CD14-positive monocyte (primary cell): ENCODE measurements around the gene CYB5A. TPM values are rescaled to one million over a fixed set of nuclear protein-coding genes. Genes with fewer than 3 reads are reported as not detected.
"Not testable (repeated sequence)": the region's sequence is repeated elsewhere in the genome, so short reads cannot be mapped to it uniquely, and the experiment has no call there.

ENCODE experiments used
- DNase-seq, 3 donors: peaks; one replicate each; pipeline ENCODE4 v3.0.0-alpha.2; 2011 to 2022
- H2AFZ ChIP-seq: 2 replicates; pipeline ENCODE4 v1.6.0; 2012; ENCODE audit warnings: mild to moderate bottlenecking, low read depth, low read length, inconsistent platforms; ENCODE audit not compliant: insufficient read depth, poor library complexity, severe bottlenecking
- H3K27ac ChIP-seq, 2 donors: 1 replicate in 1 of 2; 2 replicates in 1 of 2; pipeline ENCODE4 v1.5.1; 2012 to 2013; ENCODE audit warnings: low read length in 2 of 2, control low read depth in 1 of 2, inconsistent platforms in 1 of 2, low read depth in 1 of 2, mild to moderate bottlenecking in 1 of 2
- H3K27me3 ChIP-seq, 2 donors: one replicate each; pipeline versions ENCODE4 v1.6.0 to v1.6.1; 2011 to 2013; ENCODE audit warnings: low read length in 2 of 2; ENCODE audit not compliant: control insufficient read depth in 2 of 2, insufficient read depth in 2 of 2
- H3K36me3 ChIP-seq, 2 donors: replicated peaks in 1 of 2; 1 replicate in 1 of 2; 2 replicates in 1 of 2; pipeline versions ENCODE4 v1.5.1 to v1.6.1; 2012 to 2013; ENCODE audit warnings: low read length in 2 of 2, control low read depth in 1 of 2, inconsistent platforms in 1 of 2, mild to moderate bottlenecking in 1 of 2; ENCODE audit not compliant: insufficient read depth in 2 of 2, control insufficient read depth in 1 of 2
- H3K4me1 ChIP-seq, 2 donors: 1 replicate in 1 of 2; 2 replicates in 1 of 2; pipeline versions ENCODE4 v1.5.1 to v1.6.1; 2012 to 2013; ENCODE audit warnings: low read length in 2 of 2, control low read depth in 1 of 2, inconsistent platforms in 1 of 2, mild to moderate bottlenecking in 1 of 2, moderate library complexity in 1 of 2; ENCODE audit not compliant: insufficient read depth in 2 of 2, control insufficient read depth in 1 of 2
- H3K4me2 ChIP-seq: replicated peaks from 2 replicates; pipeline ENCODE3; 2012; ENCODE audit warnings: low read length, moderate library complexity, mild to moderate bottlenecking; ENCODE audit not compliant: poor library complexity, severe bottlenecking; ENCODE audit errors: extremely low read depth
- H3K4me3 ChIP-seq, 3 experiments: fragments of 200-600 bp in 1 of 3; sonication (generic) in 1 of 3; replicated peaks in 1 of 3; 1 replicate in 2 of 3; 2 replicates in 1 of 3; pipeline ENCODE4 v1.5.1; 2011 to 2013; ENCODE audit warnings: low read length in 3 of 3, mild to moderate bottlenecking in 3 of 3, control low read depth in 2 of 3, low read depth in 2 of 3, inconsistent platforms in 1 of 3, moderate library complexity in 1 of 3
- H3K79me2 ChIP-seq: 2 replicates; pipeline ENCODE4 v1.6.0; 2012; ENCODE audit warnings: mild to moderate bottlenecking, control low read depth, inconsistent platforms, low read length, moderate library complexity; ENCODE audit not compliant: insufficient read depth
- H3K9ac ChIP-seq: 2 replicates; pipeline ENCODE4 v1.6.0; 2017; ENCODE audit warnings: low read length, mild to moderate bottlenecking; ENCODE audit not compliant: insufficient read depth, poor library complexity, severe bottlenecking
- H3K9me3 ChIP-seq, 2 donors: replicated peaks in 1 of 2; 1 replicate in 1 of 2; 2 replicates in 1 of 2; pipeline versions ENCODE4 v1.5.1 to v1.6.1; 2012 to 2013; ENCODE audit warnings: low read length in 2 of 2, control low read depth in 1 of 2; ENCODE audit not compliant: control insufficient read depth in 1 of 2, insufficient read depth in 1 of 2
- H4K20me1 ChIP-seq: 2 replicates; pipeline ENCODE4 v1.6.0; 2012; ENCODE audit warnings: mild to moderate bottlenecking, low read length, control low read depth, moderate library complexity; ENCODE audit not compliant: insufficient read depth
- H3K27ac Mint-ChIP-seq, 7 donors: one replicate each; pipeline ENCODE4 v1.8.0; 2020; ENCODE audit warnings: mild to moderate bottlenecking in 7 of 7, mixed read lengths in 7 of 7, moderate library complexity in 6 of 7, inconsistent platforms in 2 of 7
- H3K27me3 Mint-ChIP-seq, 3 donors: one replicate each; pipeline ENCODE4 v1.8.0; 2021 to 2022; ENCODE audit warnings: low read depth in 3 of 3, mild to moderate bottlenecking in 3 of 3, mixed read lengths in 3 of 3, moderate library complexity in 3 of 3, inconsistent platforms in 1 of 3
- H3K36me3 Mint-ChIP-seq, 2 donors: one replicate each; pipeline ENCODE4 v1.8.0; 2020; ENCODE audit warnings: mixed read lengths in 2 of 2, inconsistent platforms in 1 of 2, mild to moderate bottlenecking in 1 of 2
- H3K4me1 Mint-ChIP-seq: one replicate; pipeline ENCODE4 v1.8.0; 2020; ENCODE audit warnings: mild to moderate bottlenecking, mixed read lengths
- H3K4me3 Mint-ChIP-seq, 2 donors: one replicate each; pipeline ENCODE4 v1.8.0; 2020; ENCODE audit warnings: mild to moderate bottlenecking in 2 of 2, mixed read lengths in 2 of 2, moderate library complexity in 1 of 2
- H3K9me3 Mint-ChIP-seq, 7 donors: one replicate each; pipeline ENCODE4 v1.8.0; 2020 to 2022; ENCODE audit warnings: mixed read lengths in 7 of 7, mild to moderate bottlenecking in 6 of 7, moderate library complexity in 6 of 7, inconsistent platforms in 2 of 7
- WGBS: methylation state at CpG from one replicate; pipeline ENCODE4 v1.1.5; 2013; ENCODE audit warnings: missing lambda C conversion rate; ENCODE audit not compliant: insufficient coverage; 5-methylcytosine and 5-hydroxymethylcytosine counted together
- intact Hi-C, 2 donors: fragments of 100-400 bp; cut with micrococcal nuclease; formaldehyde crosslinking; loops; one replicate each; pipeline versions ENCODE4 v1.15.0 to v1.15.1; 2023
- polyA plus RNA-seq, 3 donors: library from polyadenylated mRNA; depleted of rRNA in 1 of 3; unstranded in 2 of 3; stranded (reverse) in 1 of 3; fragments of 300-500 nt in 2 of 3; fragments of >200 nt in 1 of 3; fragmentation: Illumina TruSeq in 2 of 3; gene quantifications; 1 replicate in 2 of 3; 2 replicates in 1 of 3; pipeline ENCODE4 v1.2.3, GENCODE V29; 2012 to 2021
- TF ChIP-seq, protein P1 (sequence below): fragments of 200-600 bp; IDR thresholded peaks from one replicate; pipeline ENCODE4 v1.8.0; 2022; ENCODE audit warnings: antibody characterized with exemption, mild to moderate bottlenecking

The CYB5A gene
- polyA plus RNA-seq, 3 donors = 19.0 to 27.6 (median 22.4) TPM

DNA sequence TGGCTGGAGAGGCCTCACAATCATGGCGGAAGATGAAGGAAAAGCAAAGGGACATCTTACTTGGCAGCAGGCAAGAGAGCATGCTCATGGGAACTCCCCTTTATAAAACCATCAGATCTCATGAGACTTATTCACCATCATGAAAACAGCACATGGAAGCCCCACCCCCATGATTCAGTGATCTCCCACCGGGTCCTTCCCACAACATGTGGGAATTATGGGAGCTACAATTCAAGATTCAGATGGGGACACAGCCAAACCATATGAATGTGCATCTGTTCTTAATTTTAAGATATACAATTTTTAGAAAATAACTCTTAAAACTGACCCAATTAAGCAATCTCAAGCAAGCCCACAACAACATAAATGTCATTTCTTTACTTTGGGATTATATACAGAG lies 36.4 kb upstream of the CYB5A start:
- peaks cover 0 to 3% (median 1%) of the 10 kb centered on the region in 7 donors for H3K9me3 Mint-ChIP-seq
- no CpG with 5 or more reads among the region's 2 CpGs for WGBS

DNA sequence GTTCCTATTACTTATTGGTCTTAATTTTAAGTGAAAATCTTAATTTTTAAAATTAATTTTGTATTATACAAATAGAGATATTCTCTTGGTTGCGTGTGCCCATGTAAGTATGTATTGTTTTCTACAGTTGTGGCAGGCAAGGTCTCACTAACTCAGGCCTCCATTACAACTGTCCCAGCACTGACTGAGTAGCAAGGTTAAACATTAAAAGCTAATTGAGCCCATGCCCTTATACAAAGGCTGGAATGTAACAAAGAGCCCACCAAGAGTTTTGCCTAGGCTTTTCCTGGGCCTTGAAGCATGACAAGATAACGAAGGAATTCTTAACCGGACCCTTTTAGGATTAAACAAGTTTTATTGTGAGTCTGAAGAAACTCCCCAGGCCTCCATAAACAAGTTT lies 35.0 kb upstream of the CYB5A start:
- H3K9me3 Mint-ChIP-seq, H3K4me1 Mint-ChIP-seq, H4K20me1 ChIP-seq, H3K27ac Mint-ChIP-seq, H2AFZ ChIP-seq, H3K36me3 Mint-ChIP-seq, H3K4me1 ChIP-seq, H3K4me3 Mint-ChIP-seq, H3K27me3 ChIP-seq, H3K4me2 ChIP-seq, H3K27ac ChIP-seq, H3K79me2 ChIP-seq, H3K27me3 Mint-ChIP-seq, H3K36me3 ChIP-seq, intact Hi-C loops, H3K9me3 ChIP-seq, H3K9ac ChIP-seq, DNase-seq, H3K4me3 ChIP-seq: not testable (repeated sequence)
- WGBS = no CpG with 5 or more reads among the region's 3 CpGs

More for the DNA sequence above, 36.4 kb upstream of the CYB5A start:
- H3K27ac ChIP-seq = no peak overlapping the region
- peaks cover 2 to 3% of the 10 kb centered on the region in 2 donors for H3K9me3 ChIP-seq
- no peaks in the 10 kb centered on the region for H3K36me3 ChIP-seq
- TF ChIP-seq, protein P1, sequence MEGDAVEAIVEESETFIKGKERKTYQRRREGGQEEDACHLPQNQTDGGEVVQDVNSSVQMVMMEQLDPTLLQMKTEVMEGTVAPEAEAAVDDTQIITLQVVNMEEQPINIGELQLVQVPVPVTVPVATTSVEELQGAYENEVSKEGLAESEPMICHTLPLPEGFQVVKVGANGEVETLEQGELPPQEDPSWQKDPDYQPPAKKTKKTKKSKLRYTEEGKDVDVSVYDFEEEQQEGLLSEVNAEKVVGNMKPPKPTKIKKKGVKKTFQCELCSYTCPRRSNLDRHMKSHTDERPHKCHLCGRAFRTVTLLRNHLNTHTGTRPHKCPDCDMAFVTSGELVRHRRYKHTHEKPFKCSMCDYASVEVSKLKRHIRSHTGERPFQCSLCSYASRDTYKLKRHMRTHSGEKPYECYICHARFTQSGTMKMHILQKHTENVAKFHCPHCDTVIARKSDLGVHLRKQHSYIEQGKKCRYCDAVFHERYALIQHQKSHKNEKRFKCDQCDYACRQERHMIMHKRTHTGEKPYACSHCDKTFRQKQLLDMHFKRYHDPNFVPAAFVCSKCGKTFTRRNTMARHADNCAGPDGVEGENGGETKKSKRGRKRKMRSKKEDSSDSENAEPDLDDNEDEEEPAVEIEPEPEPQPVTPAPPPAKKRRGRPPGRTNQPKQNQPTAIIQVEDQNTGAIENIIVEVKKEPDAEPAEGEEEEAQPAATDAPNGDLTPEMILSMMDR = no peak
- H4K20me1 ChIP-seq = no peaks in the 10 kb centered on the region
- no peak overlapping the region for H3K9ac ChIP-seq
- H3K36me3 Mint-ChIP-seq = no peaks in the 10 kb centered on the region
- no peaks in the 10 kb centered on the region for H3K4me1 ChIP-seq
- no peak overlapping the region for H2AFZ ChIP-seq
- H3K27me3 ChIP-seq = peaks cover 0 to 2% of the 10 kb centered on the region in 2 donors
- no peak overlapping the region for H3K4me2 ChIP-seq
- H3K4me3 Mint-ChIP-seq = no peak overlapping the region
- H3K79me2 ChIP-seq = no peaks in the 10 kb centered on the region
- no peak overlapping the region for H3K4me3 ChIP-seq
- H3K27ac Mint-ChIP-seq = no peak overlapping the region
- peaks cover 0 to 3% (median 0%) of the 10 kb centered on the region in 3 donors for H3K27me3 Mint-ChIP-seq
- no peak for DNase-seq
- H3K4me1 Mint-ChIP-seq = no peaks in the 10 kb centered on the region
- intact Hi-C loops = no loop called here
